Testis (tissue), 2 donors: ENCODE results near the gene PPIL6.

Experiments
- CTCF ChIP-seq, 3 experiments: fragments of 450-650 bp in 2 of 3; fragments of 200-600 bp in 1 of 3; sonication (generic) in 1 of 3; IDR thresholded peaks; one replicate each; pipeline ENCODE4 v1.5.1; 2016 to 2019; ENCODE audit warnings: antibody characterized with exemption in 3 of 3, mild to moderate bottlenecking in 2 of 3, moderate library complexity in 1 of 3
- POLR2A ChIP-seq: fragments of 450-650 bp; IDR thresholded peaks from one replicate; pipeline ENCODE4 v1.6.1; 2017; ENCODE audit warnings: antibody characterized with exemption, mild to moderate bottlenecking, moderate library complexity

GRCh38 chr6:109362102-109362884, 78.1 kb downstream of the PPIL6 start:
- no peak for TF ChIP-seq CTCF (IDR thresholded peaks at IDR 0.05)
- no peak for TF ChIP-seq POLR2A
